Small intestine (tissue), 7 donors: Measurements from ENCODE around the gene ITGB1BP2. TPM values are rescaled to one million over a fixed set of nuclear protein-coding genes. Genes with fewer than 3 reads are reported as not detected.
"Not testable (repeated sequence)": the region's sequence is repeated elsewhere in the genome, so short reads cannot be mapped to it uniquely, and the experiment has no call there.

Source experiments
- DNase-seq, 2 donors: peaks; one replicate each; pipeline versions ENCODE4 v3.0.0 to v3.0.0-alpha.2; 2013
- FAIRE-seq: peaks from 2 replicates; lab custom pipeline; 2012; peaks lifted over from hg19 to GRCh38; lab: Jason Lieb, UNC
- H3K27ac ChIP-seq, 3 donors: one replicate each; pipeline ENCODE4 v1.5.1; 2013; ENCODE audit warnings: low read length in 2 of 3, mild to moderate bottlenecking in 2 of 3, control low read depth in 1 of 3, inconsistent platforms in 1 of 3, low read depth in 1 of 3, moderate library complexity in 1 of 3
- H3K27me3 ChIP-seq, 3 donors: one replicate each; pipeline ENCODE4 v1.6.1; 2013; ENCODE audit warnings: low read length in 3 of 3, inconsistent platforms in 1 of 3; ENCODE audit not compliant: control insufficient read depth in 3 of 3, insufficient read depth in 3 of 3
- H3K36me3 ChIP-seq, 3 donors: one replicate each; pipeline ENCODE4 v1.6.1; 2013; ENCODE audit warnings: low read length in 3 of 3, inconsistent platforms in 1 of 3, low read depth in 1 of 3, mild to moderate bottlenecking in 1 of 3, moderate library complexity in 1 of 3; ENCODE audit not compliant: control insufficient read depth in 3 of 3, insufficient read depth in 2 of 3
- H3K4me1 ChIP-seq, 3 donors: one replicate each; pipeline ENCODE4 v1.6.1; 2013; ENCODE audit warnings: low read length in 2 of 3, inconsistent platforms in 1 of 3, low read depth in 1 of 3, mild to moderate bottlenecking in 1 of 3, moderate library complexity in 1 of 3; ENCODE audit not compliant: control insufficient read depth in 3 of 3, insufficient read depth in 2 of 3
- H3K4me3 ChIP-seq, 3 donors: one replicate each; pipeline ENCODE4 v1.5.1; 2013; ENCODE audit warnings: low read length in 3 of 3, control low read depth in 1 of 3, inconsistent platforms in 1 of 3, low read depth in 1 of 3, mild to moderate bottlenecking in 1 of 3, moderate library complexity in 1 of 3
- H3K9me3 ChIP-seq, 2 donors: one replicate each; pipeline ENCODE4 v1.6.1; 2013; ENCODE audit warnings: low read depth in 1 of 2, low read length in 1 of 2; ENCODE audit not compliant: control insufficient read depth in 2 of 2, insufficient read depth in 1 of 2
- WGBS, 3 donors: extraction: QIAGEN DNeasy Blood & Tissue Kit; methylation state at CpG; one replicate each; pipeline ENCODE4 v1.1.7; 2013; 5-methylcytosine and 5-hydroxymethylcytosine counted together
- polyA plus RNA-seq, 4 donors: library from polyadenylated mRNA; stranded (reverse) in 3 of 4; unstranded in 1 of 4; fragments of 200-250 nt in 3 of 4; fragments of 120-200 nt in 1 of 4; gene quantifications; one replicate each; pipeline versions ENCODE4 v1.2.1 to v1.2.3, GENCODE V29; 2013
- donor health status: healthy with polysubstance abuse.
- donor health status: control.
- donor health status: control.
- donor health status: Bipolar disorder and iron deficiency.
- donor health status: healthy.

The ITGB1BP2 gene
- polyA plus RNA-seq, 4 donors = 1.1 to 1.7 (median 1.5) TPM

DNA sequence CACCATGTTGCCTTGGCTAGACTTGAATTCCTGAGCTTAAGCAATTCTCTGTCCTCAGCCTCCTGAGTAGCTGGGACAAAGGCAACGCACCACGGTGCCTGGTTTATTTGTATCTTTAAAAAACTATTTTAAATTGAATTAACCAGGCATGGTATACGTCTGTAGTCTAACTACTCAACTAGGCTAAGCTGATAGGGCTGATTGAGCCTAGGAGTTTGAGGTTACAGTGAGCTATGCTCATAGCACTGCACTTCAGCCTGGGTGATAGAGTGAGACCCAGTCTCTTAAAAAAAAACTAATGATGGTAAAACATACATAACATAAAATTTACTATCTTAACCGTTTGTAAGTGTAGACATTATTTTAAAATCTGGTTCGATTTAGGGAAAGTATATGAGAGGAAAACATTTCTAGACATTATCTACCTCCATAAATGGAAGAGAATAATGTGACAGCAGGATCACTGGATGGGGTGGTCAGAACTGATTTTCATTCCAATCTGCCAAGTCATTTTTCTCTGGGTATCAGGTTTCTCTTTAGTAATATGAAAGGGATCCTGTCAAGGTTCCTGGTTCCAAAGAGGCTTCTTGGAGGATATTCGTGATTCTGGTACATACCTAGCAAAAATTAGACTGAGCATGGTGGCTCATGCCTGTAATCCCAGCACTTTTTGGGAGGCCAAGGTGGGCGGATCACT lies 8.7 kb upstream of the ITGB1BP2 start:
- DNase-seq = no peak
- Histone ChIP-seq H3K27me3 (no peaks in the 10 kb centered on the region), H3K36me3 (peaks cover 4 to 50% (median 5%) of the 10 kb centered on the region in 3 donors), H3K4me1 (no peaks in the 10 kb centered on the region), H3K27ac (no peak overlapping the region), H3K4me3 (no peak overlapping the region), H3K9me3 (no peaks in the 10 kb centered on the region)
- FAIRE-seq = no peak
- 83 to 91% (median 89%) methylated on average over 7 of the region's 7 CpGs for WGBS, 3 donors

DNA sequence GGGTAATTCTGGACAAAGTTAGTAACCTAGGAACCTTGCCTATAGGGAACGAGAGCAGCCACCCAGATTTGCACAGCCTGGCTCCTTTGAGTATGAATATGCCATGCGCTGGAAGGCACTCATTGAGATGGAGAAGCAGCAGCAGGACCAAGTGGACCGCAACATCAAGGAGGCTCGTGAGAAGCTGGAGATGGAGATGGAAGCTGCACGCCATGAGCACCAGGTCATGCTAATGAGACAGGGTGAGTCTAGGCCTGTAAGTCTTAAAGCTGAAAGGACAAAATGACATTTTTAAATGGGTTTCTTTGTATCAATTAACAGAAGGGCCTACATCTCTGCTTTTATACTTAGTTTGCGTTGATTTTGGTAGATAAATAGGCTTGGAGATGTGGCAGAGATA lies 4.7 kb upstream of the ITGB1BP2 start:
- no peak overlapping the region for H3K4me3 ChIP-seq
- H3K4me1 ChIP-seq = peaks cover 0 to 7% (median 0%) of the 10 kb centered on the region in 3 donors
- FAIRE-seq (no peak), DNase-seq (no peak)
- WGBS, 3 donors = 91 to 97% (median 91%) methylated on average over 6 of the region's 6 CpGs
- no peak overlapping the region for H3K27ac ChIP-seq
- peaks cover 4 to 53% (median 7%) of the 10 kb centered on the region in 3 donors for H3K36me3 ChIP-seq
- H3K9me3 ChIP-seq = no peaks in the 10 kb centered on the region
- no peaks in the 10 kb centered on the region for H3K27me3 ChIP-seq

DNA sequence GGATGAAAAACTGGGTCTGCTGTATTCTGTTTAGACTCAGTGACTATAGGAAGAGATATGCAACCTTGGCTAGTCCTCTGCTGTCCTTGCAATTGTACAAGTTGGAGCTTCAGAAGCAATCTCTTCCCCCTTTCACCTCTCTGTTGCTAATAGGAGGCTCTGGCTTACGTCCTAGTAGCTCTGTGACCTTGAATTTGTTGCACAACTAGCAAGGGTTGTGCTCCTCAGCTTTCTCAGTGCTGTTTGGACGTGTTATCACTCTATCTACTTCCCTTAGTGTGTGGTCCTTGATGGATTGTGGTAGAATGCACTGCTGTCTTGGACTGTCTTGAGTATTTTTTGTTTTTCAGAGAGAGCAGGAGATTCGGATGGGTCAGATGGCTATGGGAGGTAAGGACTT lies 3.4 kb upstream of the ITGB1BP2 start:
- H3K4me1 ChIP-seq = peaks cover 0 to 9% (median 0%) of the 10 kb centered on the region in 3 donors
- no peak overlapping the region for H3K27ac ChIP-seq
- no peak overlapping the region for H3K4me3 ChIP-seq
- FAIRE-seq (no peak), DNase-seq (no peak)
- H3K9me3 ChIP-seq = no peaks in the 10 kb centered on the region
- peaks cover 2 to 46% (median 7%) of the 10 kb centered on the region in 3 donors for H3K36me3 ChIP-seq
- WGBS, 3 donors = 59 to 75% (median 61%) methylated on average over 3 of the region's 3 CpGs
- no peaks in the 10 kb centered on the region for H3K27me3 ChIP-seq

DNA sequence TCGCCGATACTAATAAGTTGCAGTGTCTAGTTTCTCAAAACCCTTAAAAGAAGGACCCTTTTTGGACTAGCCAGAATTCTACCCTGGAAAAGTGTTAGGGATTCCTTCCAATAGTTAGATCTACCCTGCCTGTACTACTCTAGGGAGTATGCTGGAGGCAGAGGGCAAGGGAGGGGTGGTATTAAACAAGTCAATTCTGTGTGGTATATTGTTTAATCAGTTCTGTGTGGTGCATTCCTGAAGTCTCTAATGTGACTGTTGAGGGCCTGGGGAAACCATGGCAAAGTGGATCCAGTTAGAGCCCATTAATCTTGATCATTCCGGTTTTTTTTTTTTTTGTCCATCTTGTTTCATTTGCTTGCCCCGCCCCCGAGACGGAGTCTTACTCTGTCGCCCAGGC lies 1.5 kb upstream of the ITGB1BP2 start:
- peaks cover 0 to 10% (median 0%) of the 10 kb centered on the region in 3 donors for H3K4me1 ChIP-seq
- H3K27me3 ChIP-seq, H3K27ac ChIP-seq, H3K4me3 ChIP-seq, FAIRE-seq, DNase-seq, H3K9me3 ChIP-seq: not testable (repeated sequence)
- H3K36me3 ChIP-seq = peaks cover 2 to 35% (median 5%) of the 10 kb centered on the region in 3 donors
- WGBS, 3 donors = 80 to 100% (median 89%) methylated on average over 3 to 7 of the region's 7 CpGs

DNA sequence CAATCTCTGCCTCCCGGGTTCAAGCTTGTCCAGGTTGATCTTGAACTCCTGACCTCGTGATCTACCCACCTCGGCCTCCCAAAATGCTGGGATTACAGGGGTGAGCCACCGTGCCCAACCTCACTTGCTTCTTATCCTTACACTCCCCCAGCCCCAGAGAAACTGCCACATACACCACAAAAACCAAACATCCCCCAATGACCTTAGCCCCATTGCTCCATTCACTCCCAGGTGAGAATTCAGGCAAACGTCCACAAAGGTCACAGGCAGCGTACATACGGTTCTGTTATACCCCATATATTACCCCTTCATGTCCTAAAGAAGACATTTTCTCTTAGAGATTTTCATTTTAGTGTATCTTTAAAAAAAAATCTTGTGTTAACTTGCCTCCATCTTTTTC lies 1.1 kb upstream of the ITGB1BP2 start:
- H3K4me3 ChIP-seq, DNase-seq, H3K27ac ChIP-seq, H3K27me3 ChIP-seq, H3K9me3 ChIP-seq, FAIRE-seq: not testable (repeated sequence)
- 76 to 82% (median 81%) methylated on average over 4 to 7 of the region's 7 CpGs for WGBS, 3 donors
- H3K4me1 ChIP-seq = peaks cover 0 to 10% (median 0%) of the 10 kb centered on the region in 3 donors
- H3K36me3 ChIP-seq = peaks cover 2 to 31% (median 5%) of the 10 kb centered on the region in 3 donors

DNA sequence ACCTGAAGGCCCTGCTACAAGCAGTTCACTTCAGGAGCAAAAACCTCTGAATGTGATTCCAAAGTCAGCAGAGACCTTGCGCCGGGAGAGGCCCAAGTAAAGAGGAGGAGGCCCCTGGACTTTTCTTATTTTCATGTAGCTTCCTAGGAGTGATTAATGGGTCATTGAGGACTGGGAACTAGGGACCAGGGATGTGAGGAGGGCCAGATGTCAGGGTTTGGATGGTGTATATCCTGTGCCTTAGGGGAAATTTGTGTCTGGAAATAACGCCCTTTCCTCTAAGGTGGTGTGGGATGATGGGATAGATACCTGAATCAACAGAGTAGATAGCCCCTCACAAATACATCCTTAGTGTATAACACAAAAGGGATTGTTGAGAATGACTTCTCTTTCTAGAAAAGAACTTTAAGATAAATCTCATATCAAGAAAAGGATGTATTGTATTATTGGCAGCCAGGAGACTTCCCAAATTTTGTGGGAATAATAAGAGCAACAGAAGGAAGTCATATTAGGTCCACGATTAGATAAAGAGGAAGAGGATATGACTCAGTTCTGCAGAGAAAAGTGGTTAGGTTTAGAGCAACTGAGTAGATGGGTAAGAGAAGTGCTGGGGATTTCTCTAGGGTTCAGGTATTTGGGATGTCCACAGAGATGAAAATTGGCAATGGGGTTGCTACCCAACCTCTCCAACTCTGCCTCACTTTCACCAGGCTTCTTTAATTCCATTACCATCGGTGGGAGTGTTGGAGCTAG lies 1.1 kb downstream of the ITGB1BP2 start:
- WGBS, 3 donors = 66 to 92% (median 73%) methylated on average over 5 of the region's 5 CpGs
- DNase-seq = peak in 1 of 2 donors; percentile 26
- no peak for FAIRE-seq
- peak overlapping the region in 2 of 3 donors; percentile 24 to 76 for H3K27ac ChIP-seq
- H3K9me3 ChIP-seq = no peaks in the 10 kb centered on the region
- no peak overlapping the region for H3K4me3 ChIP-seq
- H3K36me3 ChIP-seq = peaks cover 0 to 25% (median 3%) of the 10 kb centered on the region in 3 donors
- H3K27me3 ChIP-seq = no peaks in the 10 kb centered on the region
- peaks cover 0 to 10% (median 0%) of the 10 kb centered on the region in 3 donors for H3K4me1 ChIP-seq

DNA sequence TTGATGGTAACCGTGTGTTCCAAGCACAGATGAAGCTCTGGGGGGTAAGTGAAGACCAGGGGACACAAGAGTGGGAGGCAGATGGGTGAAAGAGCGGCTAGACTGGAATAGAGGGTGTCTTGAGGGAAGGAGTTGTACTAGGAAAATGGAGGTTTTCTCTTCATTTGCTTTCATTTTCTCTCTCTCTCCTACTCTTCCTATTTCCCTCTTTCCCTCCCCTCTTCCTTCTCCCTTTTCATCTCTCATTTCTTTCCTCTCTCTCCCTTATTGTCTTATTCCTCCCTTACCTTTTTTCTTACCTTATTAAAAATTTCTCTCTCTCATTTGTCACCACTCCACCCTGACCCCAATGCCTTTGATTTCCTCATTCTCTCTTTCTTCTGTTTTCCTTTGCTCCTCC lies 3.0 kb downstream of the ITGB1BP2 start:
- Histone ChIP-seq H3K27ac (no peak overlapping the region), H3K4me3 (no peak overlapping the region), H3K36me3 (peaks cover 0 to 16% (median 0%) of the 10 kb centered on the region in 3 donors), H3K9me3 (no peaks in the 10 kb centered on the region), H3K27me3 (no peaks in the 10 kb centered on the region), H3K4me1 (peaks cover 0 to 10% (median 0%) of the 10 kb centered on the region in 3 donors)
- FAIRE-seq = no peak
- no peak for DNase-seq
- 80 to 88% (median 88%) methylated on average over 2 of the region's 2 CpGs for WGBS, 3 donors

DNA sequence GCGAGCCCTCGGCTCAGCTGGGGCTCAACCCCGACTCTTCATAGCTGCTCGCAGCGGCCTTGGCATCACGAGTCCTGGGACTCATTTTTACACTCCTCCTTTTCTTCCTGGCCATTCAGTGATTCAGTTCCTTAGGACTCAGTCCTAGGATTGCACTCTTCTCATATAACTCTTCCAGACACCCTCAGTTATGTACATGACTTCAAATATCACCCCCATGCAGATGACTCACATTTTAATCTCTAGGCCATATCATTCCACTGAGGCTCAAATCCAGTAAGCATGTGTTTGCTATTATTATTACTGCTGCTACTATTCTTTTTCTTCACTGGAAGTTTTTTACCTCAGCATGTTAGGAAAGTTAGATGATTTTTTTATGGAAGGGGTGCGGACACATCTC lies 14.4 kb downstream of the ITGB1BP2 start:
- H3K4me1 ChIP-seq = no peaks in the 10 kb centered on the region
- H3K27ac ChIP-seq = no peak overlapping the region
- H3K4me3 ChIP-seq = no peak overlapping the region
- no peaks in the 10 kb centered on the region for H3K36me3 ChIP-seq
- H3K27me3 ChIP-seq = no peaks in the 10 kb centered on the region
- no peak for DNase-seq
- no peaks in the 10 kb centered on the region for H3K9me3 ChIP-seq
- no peak for FAIRE-seq
- WGBS, 3 donors = 88 to 97% (median 96%) methylated on average over 7 of the region's 7 CpGs
